ENCODE data around the gene PDXK. TPM values are rescaled to one million over a fixed set of nuclear protein-coding genes. Genes with fewer than 3 reads are reported as not detected.

Gene PDXK
- total and polyA plus RNA-seq, 2 of the 13 experiments (the other 11 are each of a cell fraction or from before 2014, with no cell fraction given) = 114 to 184 TPM

GRCh38 chr21:43766734-43767497, 48.0 kb downstream of the PDXK start (continued):
- TF ChIP-seq, protein P1, sequence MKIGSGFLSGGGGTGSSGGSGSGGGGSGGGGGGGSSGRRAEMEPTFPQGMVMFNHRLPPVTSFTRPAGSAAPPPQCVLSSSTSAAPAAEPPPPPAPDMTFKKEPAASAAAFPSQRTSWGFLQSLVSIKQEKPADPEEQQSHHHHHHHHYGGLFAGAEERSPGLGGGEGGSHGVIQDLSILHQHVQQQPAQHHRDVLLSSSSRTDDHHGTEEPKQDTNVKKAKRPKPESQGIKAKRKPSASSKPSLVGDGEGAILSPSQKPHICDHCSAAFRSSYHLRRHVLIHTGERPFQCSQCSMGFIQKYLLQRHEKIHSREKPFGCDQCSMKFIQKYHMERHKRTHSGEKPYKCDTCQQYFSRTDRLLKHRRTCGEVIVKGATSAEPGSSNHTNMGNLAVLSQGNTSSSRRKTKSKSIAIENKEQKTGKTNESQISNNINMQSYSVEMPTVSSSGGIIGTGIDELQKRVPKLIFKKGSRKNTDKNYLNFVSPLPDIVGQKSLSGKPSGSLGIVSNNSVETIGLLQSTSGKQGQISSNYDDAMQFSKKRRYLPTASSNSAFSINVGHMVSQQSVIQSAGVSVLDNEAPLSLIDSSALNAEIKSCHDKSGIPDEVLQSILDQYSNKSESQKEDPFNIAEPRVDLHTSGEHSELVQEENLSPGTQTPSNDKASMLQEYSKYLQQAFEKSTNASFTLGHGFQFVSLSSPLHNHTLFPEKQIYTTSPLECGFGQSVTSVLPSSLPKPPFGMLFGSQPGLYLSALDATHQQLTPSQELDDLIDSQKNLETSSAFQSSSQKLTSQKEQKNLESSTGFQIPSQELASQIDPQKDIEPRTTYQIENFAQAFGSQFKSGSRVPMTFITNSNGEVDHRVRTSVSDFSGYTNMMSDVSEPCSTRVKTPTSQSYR (CRISPR knock-in tag; IDR thresholded peaks at IDR 0.05; ENCODE audit: borderline replicate concordance) = no peak
- TF ChIP-seq, protein P2, sequence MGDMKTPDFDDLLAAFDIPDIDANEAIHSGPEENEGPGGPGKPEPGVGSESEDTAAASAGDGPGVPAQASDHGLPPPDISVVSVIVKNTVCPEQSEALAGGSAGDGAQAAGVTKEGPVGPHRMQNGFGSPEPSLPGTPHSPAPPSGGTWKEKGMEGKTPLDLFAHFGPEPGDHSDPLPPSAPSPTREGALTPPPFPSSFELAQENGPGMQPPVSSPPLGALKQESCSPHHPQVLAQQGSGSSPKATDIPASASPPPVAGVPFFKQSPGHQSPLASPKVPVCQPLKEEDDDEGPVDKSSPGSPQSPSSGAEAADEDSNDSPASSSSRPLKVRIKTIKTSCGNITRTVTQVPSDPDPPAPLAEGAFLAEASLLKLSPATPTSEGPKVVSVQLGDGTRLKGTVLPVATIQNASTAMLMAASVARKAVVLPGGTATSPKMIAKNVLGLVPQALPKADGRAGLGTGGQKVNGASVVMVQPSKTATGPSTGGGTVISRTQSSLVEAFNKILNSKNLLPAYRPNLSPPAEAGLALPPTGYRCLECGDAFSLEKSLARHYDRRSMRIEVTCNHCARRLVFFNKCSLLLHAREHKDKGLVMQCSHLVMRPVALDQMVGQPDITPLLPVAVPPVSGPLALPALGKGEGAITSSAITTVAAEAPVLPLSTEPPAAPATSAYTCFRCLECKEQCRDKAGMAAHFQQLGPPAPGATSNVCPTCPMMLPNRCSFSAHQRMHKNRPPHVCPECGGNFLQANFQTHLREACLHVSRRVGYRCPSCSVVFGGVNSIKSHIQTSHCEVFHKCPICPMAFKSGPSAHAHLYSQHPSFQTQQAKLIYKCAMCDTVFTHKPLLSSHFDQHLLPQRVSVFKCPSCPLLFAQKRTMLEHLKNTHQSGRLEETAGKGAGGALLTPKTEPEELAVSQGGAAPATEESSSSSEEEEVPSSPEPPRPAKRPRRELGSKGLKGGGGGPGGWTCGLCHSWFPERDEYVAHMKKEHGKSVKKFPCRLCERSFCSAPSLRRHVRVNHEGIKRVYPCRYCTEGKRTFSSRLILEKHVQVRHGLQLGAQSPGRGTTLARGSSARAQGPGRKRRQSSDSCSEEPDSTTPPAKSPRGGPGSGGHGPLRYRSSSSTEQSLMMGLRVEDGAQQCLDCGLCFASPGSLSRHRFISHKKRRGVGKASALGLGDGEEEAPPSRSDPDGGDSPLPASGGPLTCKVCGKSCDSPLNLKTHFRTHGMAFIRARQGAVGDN (CRISPR knock-in tag; IDR thresholded peaks at IDR 0.05) = peak; percentile 53; the same call in 1 of the 2 replicates
- TF ChIP-seq HDAC2 (CRISPR knock-in tag; IDR thresholded peaks at IDR 0.05) = no peak
- TF ChIP-seq, protein P3, sequence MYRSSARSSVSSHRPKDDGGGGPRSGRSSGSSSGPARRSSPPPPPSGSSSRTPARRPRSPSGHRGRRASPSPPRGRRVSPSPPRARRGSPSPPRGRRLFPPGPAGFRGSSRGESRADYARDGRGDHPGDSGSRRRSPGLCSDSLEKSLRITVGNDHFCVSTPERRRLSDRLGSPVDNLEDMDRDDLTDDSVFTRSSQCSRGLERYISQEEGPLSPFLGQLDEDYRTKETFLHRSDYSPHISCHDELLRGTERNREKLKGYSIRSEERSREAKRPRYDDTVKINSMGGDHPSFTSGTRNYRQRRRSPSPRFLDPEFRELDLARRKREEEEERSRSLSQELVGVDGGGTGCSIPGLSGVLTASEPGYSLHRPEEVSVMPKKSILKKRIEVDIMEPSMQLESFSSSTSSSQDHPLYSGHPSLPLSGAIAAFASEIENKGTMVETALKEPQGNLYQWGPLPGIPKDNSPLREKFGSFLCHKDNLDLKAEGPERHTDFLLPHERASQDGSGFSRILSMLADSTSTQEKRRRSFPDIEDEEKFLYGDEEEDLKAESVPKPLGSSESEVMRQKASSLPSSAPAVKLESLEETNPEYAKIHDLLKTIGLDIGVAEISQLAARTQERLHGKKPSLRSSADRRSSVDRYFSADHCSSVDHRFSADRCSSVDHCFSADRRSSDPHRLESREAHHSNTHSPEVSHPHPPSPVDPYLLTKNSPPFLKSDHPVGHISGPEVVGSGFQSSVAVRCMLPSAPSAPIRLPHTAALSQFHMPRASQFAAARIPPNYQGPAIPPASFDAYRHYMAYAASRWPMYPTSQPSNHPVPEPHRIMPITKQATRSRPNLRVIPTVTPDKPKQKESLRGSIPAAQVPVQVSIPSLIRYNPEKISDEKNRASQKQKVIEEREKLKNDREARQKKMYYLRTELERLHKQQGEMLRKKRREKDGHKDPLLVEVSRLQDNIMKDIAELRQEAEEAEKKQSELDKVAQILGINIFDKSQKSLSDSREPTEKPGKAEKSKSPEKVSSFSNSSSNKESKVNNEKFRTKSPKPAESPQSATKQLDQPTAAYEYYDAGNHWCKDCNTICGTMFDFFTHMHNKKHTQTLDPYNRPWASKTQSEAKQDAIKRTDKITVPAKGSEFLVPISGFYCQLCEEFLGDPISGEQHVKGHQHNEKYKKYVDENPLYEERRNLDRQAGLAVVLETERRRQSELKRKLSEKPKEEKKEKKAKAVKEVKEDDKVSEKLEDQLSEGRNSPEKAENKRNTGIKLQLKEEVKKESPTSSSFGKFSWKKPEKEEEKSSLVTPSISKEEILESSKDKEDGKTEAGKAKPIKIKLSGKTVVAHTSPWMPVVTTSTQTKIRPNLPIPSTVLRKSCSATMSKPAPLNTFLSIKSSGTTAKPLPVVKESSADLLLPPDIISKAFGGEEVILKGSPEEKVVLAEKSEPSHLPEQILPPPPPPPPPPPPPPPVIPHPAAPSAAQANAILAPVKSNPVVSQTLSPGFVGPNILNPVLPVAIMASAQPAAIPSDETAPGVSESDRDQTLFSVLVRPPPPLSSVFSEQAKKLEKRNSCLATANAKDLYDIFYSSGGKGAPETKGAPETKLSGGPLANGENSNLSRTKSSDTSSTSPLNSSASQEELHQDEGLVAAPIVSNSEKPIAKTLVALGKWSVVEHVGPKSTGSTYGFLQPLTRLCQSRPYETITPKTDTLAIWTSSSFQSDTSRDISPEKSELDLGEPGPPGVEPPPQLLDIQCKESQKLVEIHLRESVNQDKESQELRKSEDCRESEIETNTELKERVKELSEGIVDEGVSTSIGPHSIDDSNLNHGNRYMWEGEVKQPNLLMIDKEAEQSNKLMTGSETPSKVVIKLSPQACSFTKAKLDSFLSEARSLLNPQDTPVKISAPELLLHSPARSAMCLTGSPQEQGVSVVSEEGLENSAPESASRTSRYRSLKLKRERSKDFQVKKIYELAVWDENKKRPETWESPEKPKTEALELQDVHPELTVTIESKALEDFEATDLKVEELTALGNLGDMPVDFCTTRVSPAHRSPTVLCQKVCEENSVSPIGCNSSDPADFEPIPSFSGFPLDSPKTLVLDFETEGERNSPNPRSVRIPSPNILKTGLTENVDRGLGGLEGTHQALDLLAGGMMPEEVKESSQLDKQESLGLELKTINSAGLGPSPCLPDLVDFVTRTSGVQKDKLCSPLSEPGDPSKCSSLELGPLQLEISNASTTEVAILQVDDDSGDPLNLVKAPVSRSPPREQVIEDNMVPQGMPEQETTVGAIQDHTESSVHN (CRISPR knock-in tag; IDR thresholded peaks at IDR 0.05) = peak; percentile 62; the same call in 1 of the 2 replicates
- no peak for TF ChIP-seq ZNF572 (CRISPR knock-in tag; IDR thresholded peaks at IDR 0.05)
- TF ChIP-seq EEA1 (CRISPR knock-in tag; IDR thresholded peaks at IDR 0.05; ENCODE audit: borderline replicate concordance) = no peak
- TF ChIP-seq ZNF776 (CRISPR knock-in tag; IDR thresholded peaks at IDR 0.05) = no peak
- TF ChIP-seq ARID2 (CRISPR knock-in tag; IDR thresholded peaks at IDR 0.05; ENCODE audit: borderline replicate concordance) = no peak

Measured in HepG2 (cell line).